Midbrain (tissue), 1 donor: ENCODE measurements around the gene CALN1.
"Not testable (repeated sequence)": the region's sequence is repeated elsewhere in the genome, so short reads cannot be mapped to it uniquely, and the experiment has no call there.

Experiments used
- DNase-seq: peaks from one replicate; lab custom pipeline; 2025; lab: John Stamatoyannopoulos, UW

Gene CALN1

GRCh38 chr7:72267291-72267800 is 144.8 kb downstream of the CALN1 start:
- DNase-seq = no peak

GRCh38 chr7:72266771-72267170 is 145.4 kb downstream of the CALN1 start:
- no peak for DNase-seq

DNA sequence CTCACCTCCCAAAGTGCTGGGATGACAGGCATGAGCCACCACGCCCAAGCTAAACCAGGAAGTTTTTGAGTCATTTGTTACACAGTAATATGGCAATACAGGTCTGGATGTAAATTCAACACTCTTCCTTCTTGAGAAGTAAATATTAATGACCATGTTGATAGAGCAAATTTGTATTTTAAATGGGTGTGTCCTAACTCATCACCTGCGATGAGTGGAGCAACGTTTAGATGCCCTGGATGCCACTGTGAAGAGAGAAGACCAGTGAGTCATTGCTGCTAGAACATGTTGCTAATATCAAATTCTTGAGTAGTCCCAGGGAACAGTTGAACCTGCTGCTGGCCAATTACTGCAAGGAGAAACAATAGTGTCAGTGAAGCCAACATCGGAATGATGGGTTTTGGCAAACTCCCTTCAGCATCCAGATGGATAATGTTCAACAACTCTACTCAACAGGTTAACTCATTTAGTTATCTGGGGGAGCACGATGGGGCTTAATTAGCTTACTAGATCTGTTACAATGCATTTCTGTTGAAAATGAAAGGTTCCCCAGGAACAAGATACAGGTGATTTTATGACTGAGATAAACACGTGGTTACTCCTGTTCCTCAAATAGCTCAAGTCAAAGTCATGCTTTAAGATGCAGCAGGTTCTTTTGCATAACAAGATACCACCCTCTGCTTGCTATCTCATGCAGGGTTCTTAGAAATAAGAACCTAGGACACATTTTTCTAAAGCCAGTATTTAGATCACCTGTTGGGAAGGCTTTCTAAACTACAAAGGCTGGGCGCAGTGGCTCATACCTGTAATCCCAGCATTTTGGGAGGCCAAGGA is 146.8 kb downstream of the CALN1 start:
- DNase-seq = no peak

- no peak for DNase-seq
Observed at GRCh38 chr7:72260406-72260805, 151.7 kb downstream of the CALN1 start.

DNA sequence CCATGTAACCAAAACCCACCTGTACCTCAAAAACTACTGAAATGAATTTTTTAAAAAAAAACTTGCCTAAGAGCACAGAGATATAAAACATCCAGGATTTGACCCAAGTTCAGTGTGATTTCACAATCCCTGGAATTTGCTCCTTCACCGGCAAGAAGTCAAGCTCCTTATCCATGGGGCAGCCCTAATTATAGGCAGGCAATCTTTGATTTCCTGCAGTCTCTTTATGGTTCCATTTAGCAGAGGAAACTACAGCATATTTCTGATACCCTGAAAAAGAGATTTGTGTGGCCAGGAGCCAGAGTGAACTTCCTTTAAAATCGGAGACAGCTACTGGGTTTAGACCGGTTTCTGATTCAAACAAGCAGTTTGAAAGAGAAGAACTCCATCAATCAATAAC is 154.1 kb downstream of the CALN1 start:
- no peak for DNase-seq

DNA sequence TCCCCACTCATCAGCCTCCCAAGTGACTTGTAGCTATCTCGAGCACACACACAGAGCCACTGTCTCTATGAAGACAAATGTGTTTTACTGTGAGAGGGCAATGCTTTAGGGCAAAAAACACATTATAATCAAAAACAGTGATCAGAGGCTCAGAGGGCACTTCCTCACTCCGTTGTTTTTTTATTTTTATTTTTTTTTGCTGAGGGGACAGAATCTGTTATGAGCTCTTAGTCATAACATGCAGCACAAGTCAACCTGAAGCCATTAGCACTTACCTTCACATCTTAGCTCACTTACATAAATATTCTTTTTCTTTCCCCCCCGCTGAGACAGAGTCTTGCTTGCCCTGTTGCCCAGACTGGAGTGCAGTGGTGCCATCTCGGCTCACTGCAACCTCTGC is 157.7 kb downstream of the CALN1 start:
- DNase-seq = no peak

DNA sequence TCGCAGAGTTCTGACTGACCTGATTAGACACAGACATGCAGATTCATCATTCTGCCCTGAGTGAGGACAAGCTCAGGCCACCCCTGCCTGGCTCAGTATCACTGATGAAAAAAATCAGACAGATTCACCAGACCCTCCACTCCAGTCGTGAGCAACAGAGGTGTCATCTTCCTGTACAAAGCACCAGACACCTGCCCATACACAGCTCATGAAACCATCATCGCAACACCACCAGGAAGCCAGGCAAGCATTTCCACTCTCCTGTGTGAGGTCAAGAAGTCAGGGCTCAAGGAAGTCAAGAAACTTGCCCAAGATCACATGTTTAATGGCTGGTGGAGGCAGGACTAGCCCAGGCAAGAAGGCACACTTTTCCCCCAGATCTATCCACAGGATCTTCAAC is 163.0 kb downstream of the CALN1 start:
- no peak for DNase-seq

DNA sequence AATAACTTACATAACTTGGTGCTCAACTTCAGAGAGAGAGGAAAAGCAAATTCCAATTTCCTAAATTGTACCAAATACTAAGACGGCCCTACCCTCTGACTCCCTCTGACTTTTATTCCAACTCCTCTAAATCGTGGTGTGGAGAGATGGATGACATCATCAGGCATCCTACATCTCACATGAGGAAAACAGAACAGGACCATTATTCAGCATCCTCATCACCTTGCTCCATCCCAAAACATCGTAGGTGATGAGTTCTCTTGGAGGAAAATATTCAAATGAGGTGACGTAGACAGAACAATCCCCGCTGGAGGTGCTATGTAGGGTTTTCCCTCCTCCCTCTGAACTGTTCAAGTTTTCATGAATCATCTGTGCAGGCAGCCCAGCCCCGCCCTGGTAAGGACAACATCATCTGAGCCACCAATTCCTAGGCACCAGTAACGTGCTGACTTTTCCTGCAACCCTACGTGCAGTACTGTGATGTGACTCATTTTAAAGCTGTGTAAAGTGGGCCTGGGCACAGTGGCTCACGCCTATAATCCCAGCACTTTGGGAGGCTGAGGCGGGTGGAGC is 167.2 kb downstream of the CALN1 start:
- DNase-seq = no peak

GRCh38 chr7:72243329-72243728 is 168.8 kb downstream of the CALN1 start:
- no peak for DNase-seq

GRCh38 chr7:72235351-72235750 is 176.8 kb downstream of the CALN1 start:
- DNase-seq = no peak

- no peak for DNase-seq
Observed at GRCh38 chr7:72234086-72234485, 178.1 kb downstream of the CALN1 start.

- DNase-seq = no peak
Observed at GRCh38 chr7:72230281-72230680, 181.9 kb downstream of the CALN1 start.

DNA sequence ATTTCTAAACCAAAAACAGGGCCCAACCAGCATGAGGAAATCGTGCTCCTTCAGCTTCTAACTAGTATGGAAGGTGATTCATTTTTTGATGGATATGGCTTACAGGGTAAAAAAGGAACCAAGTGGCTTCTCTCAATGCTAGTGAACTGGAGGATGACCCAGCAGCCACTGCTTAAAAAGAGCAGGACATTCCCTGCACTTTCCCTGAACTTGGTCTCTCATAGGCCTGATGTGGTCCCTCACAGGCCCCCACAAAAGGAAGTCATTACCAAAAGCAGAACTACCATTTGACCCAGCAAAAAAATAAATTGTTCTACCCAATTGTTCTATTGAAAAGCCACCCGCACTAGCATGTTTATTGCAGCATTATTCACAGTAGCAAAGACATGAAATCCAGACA is 188.8 kb downstream of the CALN1 start:
- no peak for DNase-seq

- no peak for DNase-seq
Observed at GRCh38 chr7:72222136-72222535, 190.0 kb downstream of the CALN1 start.

GRCh38 chr7:72219500-72219899 is 192.6 kb downstream of the CALN1 start:
- no peak for DNase-seq

- no peak for DNase-seq
Observed at GRCh38 chr7:72217151-72217550, 195.0 kb downstream of the CALN1 start.

DNA sequence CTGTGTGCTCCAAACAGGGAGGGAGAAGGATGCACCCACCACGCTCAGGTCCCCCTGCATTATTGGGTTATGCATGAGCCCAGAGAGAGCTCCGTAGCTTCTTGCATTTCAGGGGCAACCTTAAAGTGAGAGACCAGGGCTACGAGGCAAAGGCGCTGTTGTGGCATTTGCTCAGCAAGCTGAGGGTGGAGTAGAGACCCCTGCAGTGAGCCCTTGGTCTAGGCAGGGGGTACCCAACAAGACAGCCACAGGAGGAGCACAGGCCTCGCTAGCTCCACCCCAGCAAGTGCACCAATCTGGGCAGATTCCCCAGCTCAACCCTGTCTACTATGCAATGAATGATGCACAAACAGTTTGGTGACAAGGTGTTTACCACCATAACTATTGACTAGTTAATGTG is 198.4 kb downstream of the CALN1 start:
- no peak for DNase-seq

DNA sequence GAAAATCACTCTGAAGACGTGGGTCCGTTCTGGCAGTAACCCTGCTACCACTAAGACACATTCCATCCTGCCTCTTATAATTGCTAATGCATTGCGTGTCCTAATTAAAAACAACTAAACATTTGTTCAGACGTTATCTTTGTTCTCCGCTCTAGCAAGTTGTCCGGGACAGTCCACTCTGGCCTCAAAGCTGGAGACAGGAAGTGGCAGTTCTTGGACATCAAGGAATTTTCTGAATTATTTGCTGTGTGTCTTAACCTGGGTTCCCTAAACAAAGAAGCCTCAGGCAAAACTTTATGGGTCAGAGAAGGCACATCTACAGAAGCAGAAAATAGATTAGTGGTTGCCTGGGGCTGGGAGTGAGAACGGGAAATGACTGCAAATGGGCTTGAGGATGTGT is 199.1 kb downstream of the CALN1 start:
- no peak for DNase-seq

- DNase-seq = no peak
Observed at GRCh38 chr7:72211175-72211574, 201.0 kb downstream of the CALN1 start.

- not testable (repeated sequence) for DNase-seq
Observed at GRCh38 chr7:72209006-72209405, 203.1 kb downstream of the CALN1 start.

DNA sequence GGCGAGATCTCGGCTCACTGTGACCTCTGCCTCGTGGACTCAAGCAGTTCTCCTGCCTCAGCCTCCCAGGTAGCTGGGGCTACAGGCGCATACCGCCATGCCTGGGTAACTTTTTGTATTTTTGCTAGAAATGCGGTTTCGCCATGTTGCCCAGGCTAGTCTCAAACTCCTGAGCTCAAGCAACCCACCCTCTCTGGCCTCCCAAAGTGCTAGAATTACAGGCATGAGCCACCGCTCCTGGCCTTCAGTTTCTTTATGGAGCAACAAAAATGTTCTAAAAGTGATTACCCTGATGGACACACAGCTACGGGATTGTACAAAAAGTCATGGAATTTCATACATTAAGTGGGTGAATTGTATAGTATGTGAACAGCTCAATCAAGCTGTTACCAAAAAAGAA is 216.0 kb downstream of the CALN1 start:
- DNase-seq = no peak

DNA sequence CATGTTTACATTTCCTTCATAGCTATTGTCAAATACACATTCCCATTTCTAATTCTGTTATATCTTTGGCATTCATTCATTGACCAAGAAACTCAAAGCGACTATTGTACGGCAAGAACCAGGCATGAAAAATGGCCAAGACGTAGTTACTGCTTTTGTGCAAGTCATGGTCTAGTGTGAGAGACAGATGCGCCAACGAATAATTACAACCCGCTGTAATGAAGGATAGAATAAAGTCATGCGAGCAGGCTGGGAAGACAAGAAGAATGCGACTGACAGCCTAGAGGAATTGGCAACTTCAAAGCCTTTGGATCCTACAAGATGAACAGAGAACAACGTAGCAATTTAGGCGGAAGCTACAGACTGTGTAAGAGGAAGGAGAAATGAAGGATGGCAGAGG is 221.2 kb downstream of the CALN1 start:
- DNase-seq = peak; percentile 18

- DNase-seq = no peak
Observed at GRCh38 chr7:72190146-72190545, 222.0 kb downstream of the CALN1 start.

- DNase-seq = no peak
Observed at GRCh38 chr7:72187179-72187578, 225.0 kb downstream of the CALN1 start.
